ENCODE measurements around the gene SMCO4. TPM values are rescaled to one million over a fixed set of nuclear protein-coding genes. Genes with fewer than 3 reads are reported as not detected.

Gene SMCO4
- total and polyA plus RNA-seq, 2 experiments from 2014 or later = 42.2 to 49.0 TPM

DNA sequence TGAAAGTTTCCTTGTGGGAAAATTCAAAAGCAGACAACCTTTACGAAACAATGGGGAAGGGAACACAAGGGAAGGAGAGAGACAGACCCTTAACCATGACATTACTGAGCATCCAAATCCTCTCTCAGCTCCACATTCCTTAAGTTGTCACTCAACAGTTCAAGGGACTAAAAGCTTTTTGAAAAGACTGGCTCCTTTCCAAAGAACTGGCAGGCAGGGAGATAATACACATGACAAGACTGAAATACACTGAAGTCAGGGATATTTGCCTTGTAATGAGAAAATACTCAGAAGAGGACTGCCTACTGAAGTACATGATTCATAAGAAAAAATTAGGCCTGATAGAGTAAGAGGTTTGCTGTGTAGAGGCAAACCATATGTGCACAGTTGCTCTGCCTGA is 69.1 kb downstream of the SMCO4 start:
- Histone ChIP-seq H3K4me2 (no peak overlapping the region), H3K36me3 (ENCODE audit: insufficient read depth) (no peaks in the 10 kb centered on the region), H3K27ac (ENCODE audit: low read depth) (no peak overlapping the region), H3K9me2 (ENCODE audit: insufficient read depth) (0 out of 2 replicates have a peak, but pooled peaks cover 5% of the 10 kb centered on the region), H3K27me3 (ENCODE audit: insufficient read depth) (no peaks in the 10 kb centered on the region), H2AFZ (no peak overlapping the region), H3K79me2 (replicated peaks; ENCODE audit: insufficient read depth) (no peaks in the 10 kb centered on the region), H3K4me1 (ENCODE audit: insufficient read depth) (peaks cover 24% of the 10 kb centered on the region), H4K20me1 (replicated peaks; ENCODE audit: insufficient read depth) (no peaks in the 10 kb centered on the region), H3K4me3 (no peak overlapping the region), H3F3A (replicated peaks; ENCODE audit: low read depth) (peaks cover 5% of the 10 kb centered on the region; the same call in 1 of the 2 replicates)
- H3K27me3 Mint-ChIP-seq (ENCODE audit: insufficient read depth, low read depth, poor library complexity) = peaks cover 11% of the 10 kb centered on the region
- H3K36me3 Mint-ChIP-seq (ENCODE audit: low read depth) = peaks cover 22% of the 10 kb centered on the region
- H3K4me1 Mint-ChIP-seq = peaks cover 36% of the 10 kb centered on the region
- H3K27ac Mint-ChIP-seq = no peak overlapping the region
- DNase-seq (ENCODE audit: low spot score) = no peak
- no peak for TF ChIP-seq EZH2phosphoT487 (IDR thresholded peaks at IDR 0.05; ENCODE audit: unreplicated experiment)
- TF ChIP-seq, protein P1, sequence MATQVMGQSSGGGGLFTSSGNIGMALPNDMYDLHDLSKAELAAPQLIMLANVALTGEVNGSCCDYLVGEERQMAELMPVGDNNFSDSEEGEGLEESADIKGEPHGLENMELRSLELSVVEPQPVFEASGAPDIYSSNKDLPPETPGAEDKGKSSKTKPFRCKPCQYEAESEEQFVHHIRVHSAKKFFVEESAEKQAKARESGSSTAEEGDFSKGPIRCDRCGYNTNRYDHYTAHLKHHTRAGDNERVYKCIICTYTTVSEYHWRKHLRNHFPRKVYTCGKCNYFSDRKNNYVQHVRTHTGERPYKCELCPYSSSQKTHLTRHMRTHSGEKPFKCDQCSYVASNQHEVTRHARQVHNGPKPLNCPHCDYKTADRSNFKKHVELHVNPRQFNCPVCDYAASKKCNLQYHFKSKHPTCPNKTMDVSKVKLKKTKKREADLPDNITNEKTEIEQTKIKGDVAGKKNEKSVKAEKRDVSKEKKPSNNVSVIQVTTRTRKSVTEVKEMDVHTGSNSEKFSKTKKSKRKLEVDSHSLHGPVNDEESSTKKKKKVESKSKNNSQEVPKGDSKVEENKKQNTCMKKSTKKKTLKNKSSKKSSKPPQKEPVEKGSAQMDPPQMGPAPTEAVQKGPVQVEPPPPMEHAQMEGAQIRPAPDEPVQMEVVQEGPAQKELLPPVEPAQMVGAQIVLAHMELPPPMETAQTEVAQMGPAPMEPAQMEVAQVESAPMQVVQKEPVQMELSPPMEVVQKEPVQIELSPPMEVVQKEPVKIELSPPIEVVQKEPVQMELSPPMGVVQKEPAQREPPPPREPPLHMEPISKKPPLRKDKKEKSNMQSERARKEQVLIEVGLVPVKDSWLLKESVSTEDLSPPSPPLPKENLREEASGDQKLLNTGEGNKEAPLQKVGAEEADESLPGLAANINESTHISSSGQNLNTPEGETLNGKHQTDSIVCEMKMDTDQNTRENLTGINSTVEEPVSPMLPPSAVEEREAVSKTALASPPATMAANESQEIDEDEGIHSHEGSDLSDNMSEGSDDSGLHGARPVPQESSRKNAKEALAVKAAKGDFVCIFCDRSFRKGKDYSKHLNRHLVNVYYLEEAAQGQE (IDR thresholded peaks at IDR 0.05; ENCODE audit: unreplicated experiment) = no peak
- TF ChIP-seq ZNF114 (CRISPR knock-in tag; IDR thresholded peaks at IDR 0.05) = no peak
- no peak for TF ChIP-seq POLR2AphosphoS5 (IDR thresholded peaks at IDR 0.05; ENCODE audit: low read depth)
- no peak for TF ChIP-seq JUNB (IDR thresholded peaks at IDR 0.05; ENCODE audit: unreplicated experiment)
- TF ChIP-seq, protein P2, sequence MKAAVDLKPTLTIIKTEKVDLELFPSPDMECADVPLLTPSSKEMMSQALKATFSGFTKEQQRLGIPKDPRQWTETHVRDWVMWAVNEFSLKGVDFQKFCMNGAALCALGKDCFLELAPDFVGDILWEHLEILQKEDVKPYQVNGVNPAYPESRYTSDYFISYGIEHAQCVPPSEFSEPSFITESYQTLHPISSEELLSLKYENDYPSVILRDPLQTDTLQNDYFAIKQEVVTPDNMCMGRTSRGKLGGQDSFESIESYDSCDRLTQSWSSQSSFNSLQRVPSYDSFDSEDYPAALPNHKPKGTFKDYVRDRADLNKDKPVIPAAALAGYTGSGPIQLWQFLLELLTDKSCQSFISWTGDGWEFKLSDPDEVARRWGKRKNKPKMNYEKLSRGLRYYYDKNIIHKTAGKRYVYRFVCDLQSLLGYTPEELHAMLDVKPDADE (IDR thresholded peaks at IDR 0.05) = no peak
- no peak for TF ChIP-seq ZNF331 (CRISPR knock-in tag; IDR thresholded peaks at IDR 0.05; ENCODE audit: low read depth)
- TF ChIP-seq, protein P3, sequence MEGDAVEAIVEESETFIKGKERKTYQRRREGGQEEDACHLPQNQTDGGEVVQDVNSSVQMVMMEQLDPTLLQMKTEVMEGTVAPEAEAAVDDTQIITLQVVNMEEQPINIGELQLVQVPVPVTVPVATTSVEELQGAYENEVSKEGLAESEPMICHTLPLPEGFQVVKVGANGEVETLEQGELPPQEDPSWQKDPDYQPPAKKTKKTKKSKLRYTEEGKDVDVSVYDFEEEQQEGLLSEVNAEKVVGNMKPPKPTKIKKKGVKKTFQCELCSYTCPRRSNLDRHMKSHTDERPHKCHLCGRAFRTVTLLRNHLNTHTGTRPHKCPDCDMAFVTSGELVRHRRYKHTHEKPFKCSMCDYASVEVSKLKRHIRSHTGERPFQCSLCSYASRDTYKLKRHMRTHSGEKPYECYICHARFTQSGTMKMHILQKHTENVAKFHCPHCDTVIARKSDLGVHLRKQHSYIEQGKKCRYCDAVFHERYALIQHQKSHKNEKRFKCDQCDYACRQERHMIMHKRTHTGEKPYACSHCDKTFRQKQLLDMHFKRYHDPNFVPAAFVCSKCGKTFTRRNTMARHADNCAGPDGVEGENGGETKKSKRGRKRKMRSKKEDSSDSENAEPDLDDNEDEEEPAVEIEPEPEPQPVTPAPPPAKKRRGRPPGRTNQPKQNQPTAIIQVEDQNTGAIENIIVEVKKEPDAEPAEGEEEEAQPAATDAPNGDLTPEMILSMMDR (conservative IDR thresholded peaks at IDR 0.05; ENCODE audit: low read depth in 2 of 2) = no peak
- TF ChIP-seq NANOG (IDR thresholded peaks at IDR 0.05; ENCODE audit: borderline replicate concordance) = no peak
- no peak for TF ChIP-seq CREB1 (CRISPR knock-in tag; IDR thresholded peaks at IDR 0.05; ENCODE audit: low read depth)
- H3K9me3 Mint-ChIP-seq = no peaks in the 10 kb centered on the region; the same call in 2 of the 3 replicates
- no peak overlapping the region for H3K4me3 Mint-ChIP-seq
- ATAC-seq = no peak

Data from GM23338 (cell line).